H1 (cell line): ENCODE results near the gene ADK. TPM values are rescaled to one million over a fixed set of nuclear protein-coding genes. Genes with fewer than 3 reads are reported as not detected.

Source experiments
- CTCF ChIA-PET: fragments of 300-600 bp; sonication (Branson Sonifier 250); formaldehyde crosslinking; loops from one replicate; lab custom pipeline; 2021; ENCODE audit not compliant: partially characterized antibody; lab: Charles Lee
- POLR2A ChIA-PET: fragments of 300-600 bp; sonication (Branson Sonifier 250); formaldehyde crosslinking; loops from one replicate; lab custom pipeline; 2021; ENCODE audit warnings: inconsistent platforms; ENCODE audit not compliant: partially characterized antibody; lab: Charles Lee
- DNase-seq, 2 experiments: peaks; one replicate each; pipeline versions ENCODE4 v3.0.0 to v3.0.0-alpha.2; 2010 to 2022; ENCODE audit warnings: low spot score in 2 of 2, low read depth in 1 of 2, mixed read lengths in 1 of 2
- FAIRE-seq: peaks from 2 replicates; lab custom pipeline; 2011; peaks lifted over from hg19 to GRCh38; lab: Jason Lieb, UNC
- H2AFZ ChIP-seq: 2 replicates; pipeline ENCODE4 v1.8.1; 2012; ENCODE audit warnings: low read length, inconsistent platforms
- H2AK5ac ChIP-seq: 2 replicates; pipeline ENCODE4 v1.6.1; 2013; ENCODE audit warnings: low read depth, low read length
- H2BK120ac ChIP-seq: replicated peaks from 2 replicates; pipeline ENCODE3; 2013; ENCODE audit warnings: low read depth, low read length, inconsistent platforms
- H2BK12ac ChIP-seq: 2 replicates; pipeline ENCODE4 v1.6.1; 2013; ENCODE audit warnings: low read depth, low read length
- H2BK15ac ChIP-seq: 2 replicates; pipeline ENCODE4 v1.6.1; 2013; ENCODE audit warnings: low read length
- H2BK20ac ChIP-seq: 2 replicates; pipeline ENCODE4 v1.6.1; 2013; ENCODE audit warnings: low read length
- H2BK5ac ChIP-seq: 2 replicates; pipeline ENCODE4 v1.6.1; 2013; ENCODE audit warnings: low read depth, low read length
- H3K14ac ChIP-seq: 2 replicates; pipeline ENCODE4 v1.6.1; 2013; ENCODE audit warnings: inconsistent platforms; ENCODE audit not compliant: insufficient read length
- H3K18ac ChIP-seq: 2 replicates; pipeline ENCODE4 v1.6.1; 2013; ENCODE audit warnings: low read length; ENCODE audit errors: extremely low read depth
- H3K23ac ChIP-seq: 2 replicates; pipeline ENCODE4 v1.6.1; 2013; ENCODE audit warnings: inconsistent platforms; ENCODE audit not compliant: insufficient read length
- H3K23me2 ChIP-seq: 2 replicates; pipeline ENCODE4 v1.6.1; 2013; ENCODE audit warnings: low read depth, low read length
- H3K27ac ChIP-seq: 2 replicates; pipeline ENCODE4 v1.6.1; 2011; ENCODE audit warnings: low read depth, low read length, inconsistent platforms
- H3K27me3 ChIP-seq, 4 experiments: replicated peaks in 1 of 4; 1 replicate in 1 of 4; 2 replicates in 3 of 4; pipeline versions ENCODE4 v1.6.1 to v1.8.1; 2011 to 2013; ENCODE audit warnings: low read length in 3 of 4, mild to moderate bottlenecking in 3 of 4, inconsistent platforms in 2 of 4, mixed read lengths in 2 of 4, moderate library complexity in 1 of 4; ENCODE audit not compliant: control insufficient read depth in 3 of 4, insufficient read depth in 3 of 4; ENCODE audit errors: extremely low read depth in 1 of 4
- H3K36me3 ChIP-seq, 4 experiments: 2 replicates each; pipeline versions ENCODE4 v1.6.1 to v1.8.1; 2011 to 2013; ENCODE audit warnings: mild to moderate bottlenecking in 4 of 4, low read length in 3 of 4, moderate library complexity in 2 of 4, control low read depth in 1 of 4, inconsistent platforms in 1 of 4; ENCODE audit not compliant: insufficient read depth in 4 of 4, control insufficient read depth in 2 of 4
- H3K4ac ChIP-seq: replicated peaks from 2 replicates; pipeline ENCODE3; 2013; ENCODE audit warnings: low read length, low read depth, mixed read lengths, inconsistent platforms; ENCODE audit not compliant: insufficient read length
- H3K4me1 ChIP-seq, 4 experiments: replicated peaks in 1 of 4; 1 replicate in 1 of 4; 2 replicates in 3 of 4; pipeline versions ENCODE4 v1.6.1 to v1.8.1; 2011 to 2013; ENCODE audit warnings: low read length in 3 of 4, inconsistent platforms in 2 of 4, mixed read lengths in 1 of 4; ENCODE audit not compliant: insufficient read depth in 4 of 4, control insufficient read depth in 3 of 4
- H3K4me2 ChIP-seq, 2 experiments: 2 replicates each; pipeline versions ENCODE4 v1.6.1 to v1.8.1; 2011 to 2013; ENCODE audit warnings: low read depth in 2 of 2, low read length in 2 of 2, control low read depth in 1 of 2, inconsistent platforms in 1 of 2, mild to moderate bottlenecking in 1 of 2; ENCODE audit not compliant: insufficient read depth in 1 of 2
- H3K4me3 ChIP-seq, 4 experiments: fragments of 200-600, 300-600 bp in 1 of 4; sonication (generic), shearing (Covaris generic), sonication (Bioruptor Twin) in 1 of 4; 2 replicates each; pipeline versions ENCODE4 v1.5.1 to v1.8.1; 2011 to 2016; ENCODE audit warnings: low read length in 4 of 4, low read depth in 3 of 4, control low read depth in 2 of 4, inconsistent platforms in 2 of 4, mild to moderate bottlenecking in 2 of 4, mixed read lengths in 1 of 4, moderate library complexity in 1 of 4; ENCODE audit not compliant: insufficient read depth in 2 of 4; ENCODE audit errors: extremely low read depth in 1 of 4
- H3K56ac ChIP-seq: replicated peaks from 2 replicates; pipeline ENCODE3; 2013; ENCODE audit warnings: low read depth, mild to moderate bottlenecking, mixed read lengths, low read length, inconsistent platforms; ENCODE audit not compliant: insufficient read length
- H3K79me1 ChIP-seq: 2 replicates; pipeline ENCODE4 v1.6.1; 2013; ENCODE audit warnings: low read depth, low read length, control low read depth
- H3K79me2 ChIP-seq, 2 experiments: 2 replicates each; pipeline versions ENCODE4 v1.6.1 to v1.8.1; 2012 to 2013; ENCODE audit warnings: low read length in 2 of 2, mild to moderate bottlenecking in 2 of 2, inconsistent platforms in 1 of 2; ENCODE audit not compliant: insufficient read depth in 2 of 2, control insufficient read depth in 1 of 2
- H3K9ac ChIP-seq, 4 experiments: replicated peaks in 1 of 4; 1 replicate in 1 of 4; 2 replicates in 3 of 4; pipeline versions ENCODE4 v1.6.1 to v1.8.1; 2011 to 2013; ENCODE audit warnings: low read depth in 3 of 4, low read length in 3 of 4, control low read depth in 2 of 4, mild to moderate bottlenecking in 2 of 4, moderate library complexity in 2 of 4, inconsistent platforms in 1 of 4; ENCODE audit errors: extremely low read depth in 1 of 4
- H3K9me3 ChIP-seq, 2 experiments: 2 replicates each; pipeline versions ENCODE4 v1.6.1 to v1.8.1; 2012 to 2013; ENCODE audit warnings: mild to moderate bottlenecking in 2 of 2, moderate library complexity in 2 of 2, control low read depth in 1 of 2, inconsistent platforms in 1 of 2, low read depth in 1 of 2, low read length in 1 of 2, mixed read lengths in 1 of 2; ENCODE audit not compliant: insufficient read depth in 2 of 2
- H4K20me1 ChIP-seq, 2 experiments: replicated peaks in 1 of 2; 2 replicates each; pipeline versions ENCODE3 to v1.8.1; 2011 to 2013; ENCODE audit warnings: inconsistent platforms in 2 of 2, low read length in 2 of 2, mild to moderate bottlenecking in 1 of 2; ENCODE audit not compliant: insufficient read depth in 2 of 2, control insufficient read depth in 1 of 2
- H4K5ac ChIP-seq: 2 replicates; pipeline ENCODE4 v1.6.1; 2013; ENCODE audit warnings: low read length, low read depth, mixed read lengths, inconsistent platforms; ENCODE audit not compliant: insufficient read length
- H4K8ac ChIP-seq: 2 replicates; pipeline ENCODE4 v1.8.0; 2013; ENCODE audit warnings: mild to moderate bottlenecking, moderate library complexity, low read length, inconsistent platforms; ENCODE audit not compliant: insufficient read depth; ENCODE audit errors: extremely low read depth
- H4K91ac ChIP-seq: replicated peaks from 2 replicates; pipeline ENCODE3; 2013; ENCODE audit warnings: low read length, mixed read lengths, inconsistent platforms; ENCODE audit not compliant: insufficient read length
- WGBS, 2 experiments: shearing (Covaris generic) in 1 of 2; methylation state at CpG; one replicate each; pipeline versions ENCODE4 v1.1.6 to v1.1.7; 2013 to 2015; ENCODE audit warnings: low lambda C conversion rate in 2 of 2, mixed read lengths in 2 of 2, inconsistent platforms in 1 of 2, low coverage in 1 of 2, missing lambda C conversion rate in 1 of 2; ENCODE audit not compliant: insufficient replicate concordance in 2 of 2, insufficient coverage in 1 of 2, insufficient read length in 1 of 2; ENCODE audit errors: extremely low coverage in 1 of 2, missing lambda C conversion rate in 1 of 2; 5-methylcytosine and 5-hydroxymethylcytosine counted together
- polyA plus RNA-seq, 7 experiments: library from polyadenylated mRNA; depleted of rRNA in 3 of 7; stranded (reverse) in 5 of 7; unstranded in 2 of 7; fragments of >200 nt in 5 of 7; fragments of 200-250 nt in 2 of 7; gene quantifications; 1 replicate in 5 of 7; 2 replicates in 1 of 7; 4 replicates in 1 of 7; pipeline versions ENCODE4 v1.2.1 to v1.2.3, GENCODE V29; 2011 to 2013; ENCODE audit warnings: missing spikeins in 2 of 7, mixed read lengths in 2 of 7
- total RNA-seq: library from RNA; stranded (reverse); fragmentation: NEBNext Ultra II Directional; extraction: Animal tissue kit (Norgen Biotek cat#: 25700); gene quantifications from 2 replicates; pipeline ENCODE4 v1.2.1, GENCODE V29; 2021

The ADK gene
- total and polyA plus RNA-seq, 2 of the 8 experiments (the other 6 are each of a cell fraction or from before 2014, with no cell fraction given): 12.3 to 42.4 TPM

- Histone ChIP-seq H3K56ac (no peak overlapping the region), H3K18ac (no peak overlapping the region), H3K23me2 (no peaks in the 10 kb centered on the region), H3K4me3 (no peak overlapping the region), H2AFZ (no peak overlapping the region), H2BK15ac (no peak overlapping the region), H2BK20ac (no peak overlapping the region), H4K20me1 (no peaks in the 10 kb centered on the region), H3K4me2 (no peak overlapping the region), H2AK5ac (no peak overlapping the region), H2BK5ac (no peak overlapping the region), H2BK12ac (no peak overlapping the region), H3K79me1 (no peaks in the 10 kb centered on the region), H4K8ac (no peak overlapping the region), H2BK120ac (no peak overlapping the region), H3K4me1 (no peaks in the 10 kb centered on the region), H3K79me2 (no peaks in the 10 kb centered on the region), H3K27me3 (no peaks in the 10 kb centered on the region), H3K4ac (no peak overlapping the region), H3K14ac (no peak overlapping the region), H4K5ac (no peak overlapping the region), H3K36me3 (peaks cover 0 to 3% (median 0%) of the 10 kb centered on the region in 4 experiments; a peak in 2 of 8 replicates), H3K23ac (no peak overlapping the region), H3K27ac (no peak overlapping the region), H3K9ac (no peak overlapping the region), H3K9me3 (peaks cover 0 to 11% of the 10 kb centered on the region in 2 experiments; a peak in 1 of 4 replicates), H4K91ac (no peak overlapping the region)
- ChIA-PET CTCF (no interaction called here), POLR2A (no interaction called here)
- 89% methylated on average over 3 of the region's 3 CpGs; no CpG with 5 or more reads in 1 of the 2 experiments for WGBS, 2 experiments
- DNase-seq (no peak), FAIRE-seq (no peak)
Observed at GRCh38 chr10:74400186-74400585, 249.2 kb downstream of the ADK start.
